IMR-90 (cell line): ENCODE data around the gene RGS5. TPM values are rescaled to one million over a fixed set of nuclear protein-coding genes. Genes with fewer than 3 reads are reported as not detected.
A peak's percentile ranks its signal among the peaks of the same experiment; 100 is the strongest.

ENCODE experiments used
- ATAC-seq: fragments of 200-7000 bp; cut with Tn5 transposase; 2 replicates; pipeline ENCODE4 v1.9.1; 2020; ENCODE audit warnings: low read depth, mild to moderate bottlenecking, moderate library complexity
- BruUV-seq: library from RNA; stranded (reverse); fragments of 400-500 nt; replicated peaks from 2 replicates; lab custom pipeline; 2021; lab: Mats Ljungman, UMichigan
- CTCF ChIA-PET: fragments of 300-600 bp; formaldehyde crosslinking; extraction: SDS; loops from one replicate; lab custom pipeline; 2021; ENCODE audit warnings: antibody characterized with exemption; lab: Yijun Ruan, JAX
- POLR2A ChIA-PET: fragments of 300-600 bp; sonication (Branson Sonifier 250); formaldehyde crosslinking; loops from one replicate; lab custom pipeline; 2022; ENCODE audit warnings: antibody characterized with exemption; ENCODE audit not compliant: unreplicated experiment; lab: Charles Lee
- DNase-seq: peaks from one replicate; pipeline ENCODE4 v3.0.0; 2013
- H2AFZ ChIP-seq: replicated peaks from 2 replicates; pipeline ENCODE3; 2013; ENCODE audit warnings: low read length, mild to moderate bottlenecking; ENCODE audit not compliant: poor library complexity
- H2AK5ac ChIP-seq: 2 replicates; pipeline ENCODE4 v1.6.1; 2013; ENCODE audit warnings: low read depth, low read length, inconsistent platforms
- H2AK9ac ChIP-seq: replicated peaks from 2 replicates; pipeline ENCODE3; 2013; ENCODE audit warnings: mild to moderate bottlenecking, low read depth, low read length, moderate library complexity; ENCODE audit not compliant: poor library complexity
- H2BK120ac ChIP-seq: 2 replicates; pipeline ENCODE4 v1.6.1; 2013; ENCODE audit warnings: low read depth, low read length, inconsistent platforms
- H2BK15ac ChIP-seq: 3 replicates; pipeline ENCODE4 v1.6.1; 2013; ENCODE audit warnings: low read depth, low read length, inconsistent platforms
- H2BK20ac ChIP-seq: 2 replicates; pipeline ENCODE4 v1.6.1; 2013; ENCODE audit warnings: low read depth, mild to moderate bottlenecking, inconsistent platforms, low read length, moderate library complexity
- H2BK5ac ChIP-seq: 2 replicates; pipeline ENCODE4 v1.6.1; 2013; ENCODE audit warnings: mild to moderate bottlenecking, low read depth, low read length, inconsistent platforms; ENCODE audit not compliant: poor library complexity, severe bottlenecking
- H3K14ac ChIP-seq: replicated peaks from 2 replicates; pipeline ENCODE4 v1.6.1; 2013; ENCODE audit warnings: low read depth, low read length, inconsistent platforms
- H3K18ac ChIP-seq: 2 replicates; pipeline ENCODE4 v1.6.1; 2013; ENCODE audit warnings: low read depth, low read length, control low read depth
- H3K23ac ChIP-seq: 2 replicates; pipeline ENCODE4 v1.6.1; 2013; ENCODE audit warnings: low read depth, low read length, inconsistent platforms
- H3K27ac ChIP-seq: 2 replicates; pipeline ENCODE4 v1.5.1; 2013; ENCODE audit warnings: mild to moderate bottlenecking, control low read depth, low read length; ENCODE audit not compliant: insufficient read depth
- H3K27me3 ChIP-seq: 2 replicates; pipeline ENCODE4 v1.6.1; 2013; ENCODE audit warnings: low read length; ENCODE audit not compliant: control insufficient read depth, insufficient read depth
- H3K36me3 ChIP-seq: 2 replicates; pipeline ENCODE4 v1.6.1; 2013; ENCODE audit warnings: low read length, mixed read lengths; ENCODE audit not compliant: control insufficient read depth, insufficient read depth
- H3K4ac ChIP-seq: 2 replicates; pipeline ENCODE4 v1.6.1; 2013; ENCODE audit warnings: low read depth, low read length, inconsistent platforms
- H3K4me1 ChIP-seq: 2 replicates; pipeline ENCODE4 v1.6.1; 2013; ENCODE audit warnings: low read length, mixed read lengths; ENCODE audit not compliant: control insufficient read depth, insufficient read depth
- H3K4me2 ChIP-seq: 2 replicates; pipeline ENCODE4 v1.6.1; 2013; ENCODE audit warnings: low read depth, mild to moderate bottlenecking, control low read depth, low read length, moderate library complexity
- H3K4me3 ChIP-seq: 2 replicates; pipeline ENCODE4 v1.5.1; 2013; ENCODE audit warnings: low read depth, mild to moderate bottlenecking, control low read depth, low read length, moderate library complexity; ENCODE audit not compliant: insufficient read depth
- H3K56ac ChIP-seq: 2 replicates; pipeline ENCODE4 v1.6.1; 2013; ENCODE audit warnings: low read length, inconsistent platforms; ENCODE audit not compliant: insufficient read depth; ENCODE audit errors: extremely low read depth
- H3K79me1 ChIP-seq, 2 experiments: 2 replicates each; pipeline ENCODE4 v1.6.1; 2013; ENCODE audit warnings: low read length in 2 of 2, inconsistent platforms in 1 of 2, low read depth in 1 of 2
- H3K9ac ChIP-seq: 2 replicates; pipeline ENCODE4 v1.6.1; 2013; ENCODE audit warnings: low read depth, low read length, control low read depth
- H3K9me1 ChIP-seq: 2 replicates; pipeline ENCODE4 v1.6.1; 2013; ENCODE audit warnings: low read length, inconsistent platforms; ENCODE audit not compliant: insufficient read depth
- H3K9me3 ChIP-seq: 2 replicates; pipeline ENCODE4 v1.6.1; 2013; ENCODE audit warnings: low read length; ENCODE audit not compliant: control insufficient read depth, insufficient read depth
- H4K20me1 ChIP-seq: 2 replicates; pipeline ENCODE4 v1.6.1; 2013; ENCODE audit warnings: low read length, inconsistent platforms; ENCODE audit not compliant: insufficient read depth
- H4K5ac ChIP-seq: 2 replicates; pipeline ENCODE4 v1.6.1; 2013; ENCODE audit warnings: mild to moderate bottlenecking, low read depth, low read length, control low read depth
- H4K8ac ChIP-seq, 2 experiments: 2 replicates each; pipeline ENCODE4 v1.6.1; 2013; ENCODE audit warnings: low read depth in 2 of 2, low read length in 2 of 2, control low read depth in 1 of 2, inconsistent platforms in 1 of 2
- H4K91ac ChIP-seq: 2 replicates; pipeline ENCODE4 v1.6.1; 2013; ENCODE audit warnings: low read depth, low read length, inconsistent platforms; ENCODE audit not compliant: insufficient read depth
- BHLHE40 ChIP-seq: fragments of 150-350 bp; IDR thresholded peaks from 2 replicates; pipeline ENCODE4 v1.6.1; 2016; ENCODE audit warnings: mild to moderate bottlenecking, low read depth, low read length
- MXI1 ChIP-seq: IDR thresholded peaks from 2 replicates; pipeline ENCODE4 v1.6.1; 2012; ENCODE audit warnings: low read depth, mild to moderate bottlenecking, low read length, moderate library complexity, borderline replicate concordance
- RFX5 ChIP-seq: IDR thresholded peaks from 2 replicates; pipeline ENCODE4 v1.8.0; 2012; ENCODE audit warnings: low read depth, mild to moderate bottlenecking, low read length, moderate library complexity
- WGBS, 2 experiments: methylation state at CpG; one replicate each; pipeline versions ENCODE4 v1.1.5 to v1.1.7; 2013; ENCODE audit warnings: missing lambda C conversion rate in 2 of 2; ENCODE audit not compliant: insufficient read length in 1 of 2; ENCODE audit errors: extremely low coverage in 2 of 2; 5-methylcytosine and 5-hydroxymethylcytosine counted together
- dilution Hi-C: fragments of 300-500 bp; cut with HindIII; formaldehyde crosslinking; loops from one replicate; pipeline ENCODE4 v1.14.3; 2018; ENCODE audit warnings: low sequenced_read_pairs; ENCODE audit not compliant: unreplicated experiment
- in situ Hi-C: fragments of 300-500 bp; cut with MboI; formaldehyde crosslinking; loops from 3 replicates; pipeline ENCODE4 v1.14.3; 2019; ENCODE audit warnings: low sequenced_read_pairs, inconsistent platforms, mixed read lengths
- intact Hi-C: fragments of 100-400 bp; cut with micrococcal nuclease; formaldehyde crosslinking; loops from 2 replicates; pipeline ENCODE4 v1.10.0; 2022
- polyA plus RNA-seq, 3 experiments: library from polyadenylated mRNA; depleted of rRNA; stranded (reverse); fragments of >200 nt; gene quantifications; 2 replicates each; pipeline ENCODE4 v1.2.3, GENCODE V29; 2012; ENCODE audit warnings: low replicate concordance in 1 of 3
- total RNA-seq: library from RNA; depleted of rRNA; stranded (reverse); fragments of >200 nt; gene quantifications from 2 replicates; pipeline ENCODE4 v1.2.3, GENCODE V29; 2012

The RGS5 gene
- total and polyA plus RNA-seq, 2 of the 4 experiments (the other 2 are of a cell fraction), result 21.4 to 40.0 TPM

- no peaks in the 10 kb centered on the region for H3K9me3 ChIP-seq
- ChIA-PET CTCF (interaction anchor here (0.7 kb wide), 1 partner anchor 102 kb away, joined by 3 read pairs; no protein-coding TSS in a partner anchor), POLR2A (no interaction called here)
- H3K23ac ChIP-seq, result no peak overlapping the region
- no peaks in the 10 kb centered on the region for H3K36me3 ChIP-seq
- no peak overlapping the region for H3K9ac ChIP-seq
- no peaks in the 10 kb centered on the region for H3K27me3 ChIP-seq
- intact Hi-C loops (no loop called here), dilution Hi-C loops (no loop called here), in situ Hi-C loops (no loop called here)
- H3K4me1 ChIP-seq, result 0 out of 2 replicates have a peak, but pooled peaks cover 2% of the 10 kb centered on the region
- H2BK120ac ChIP-seq, result no peak overlapping the region
- H2BK5ac ChIP-seq, result no peak overlapping the region
- no peak overlapping the region for H2AK5ac ChIP-seq
- WGBS, 2 experiments, result 100% methylated on average over 2 of the region's 4 CpGs; no CpG with 5 or more reads in 1 of the 2 experiments
- no peak overlapping the region for H2AFZ ChIP-seq
- H4K8ac ChIP-seq, result no peak overlapping the region
- ATAC-seq, result no peak
- no peak overlapping the region for H4K5ac ChIP-seq
- no peak overlapping the region for H3K14ac ChIP-seq
- H2BK15ac ChIP-seq, result no peak overlapping the region
- TF ChIP-seq MXI1 (no peak), RFX5 (no peak), BHLHE40 (no peak)
- H3K79me1 ChIP-seq, result no peaks in the 10 kb centered on the region
- no peak overlapping the region for H3K4ac ChIP-seq
- DNase-seq, result no peak
- no peak overlapping the region for H3K4me2 ChIP-seq
- no peak overlapping the region for H4K91ac ChIP-seq
- H3K4me3 ChIP-seq, result no peak overlapping the region
- H2BK20ac ChIP-seq, result no peak overlapping the region
- no peaks in the 10 kb centered on the region for H4K20me1 ChIP-seq
- BruUV-seq, result no TSS peak
- H3K27ac ChIP-seq, result no peak overlapping the region
- peak overlapping the region; percentile 43 for H2AK9ac ChIP-seq
- H3K56ac ChIP-seq, result no peak overlapping the region
- H3K18ac ChIP-seq, result no peak overlapping the region
- H3K9me1 ChIP-seq, result 0 out of 2 replicates have a peak, but pooled peaks cover 3% of the 10 kb centered on the region
Observed at GRCh38 chr1:163197022-163197421, 5.7 kb downstream of the RGS5 start.
